Neutrophil (primary cell): ENCODE measurements around the gene NTRK2.

Experiments
- H3K27ac ChIP-seq: fragments of 200-600 bp; sonication (generic); 2 replicates; pipeline ENCODE4 v1.5.1; 2016; ENCODE audit warnings: mild to moderate bottlenecking, moderate library complexity
- H3K27me3 ChIP-seq: fragments of 200-600 bp; sonication (generic); 2 replicates; pipeline ENCODE4 v1.6.0; 2016; ENCODE audit warnings: mild to moderate bottlenecking
- H3K36me3 ChIP-seq: fragments of 200-600 bp; sonication (generic); 2 replicates; pipeline ENCODE4 v1.5.1; 2017
- H3K4me1 ChIP-seq, 2 experiments: fragments of 200-600 bp in 1 of 2; sonication (generic) in 1 of 2; 1 replicate in 1 of 2; 2 replicates in 1 of 2; pipeline versions ENCODE4 v1.5.1 to v1.6.1; 2013 to 2016; ENCODE audit warnings: low read depth in 1 of 2, low read length in 1 of 2, mild to moderate bottlenecking in 1 of 2, moderate library complexity in 1 of 2; ENCODE audit not compliant: control insufficient read depth in 1 of 2, insufficient read depth in 1 of 2
- H3K4me3 ChIP-seq, 2 experiments: fragments of 200-600 bp in 1 of 2; sonication (generic) in 1 of 2; 1 replicate in 1 of 2; 2 replicates in 1 of 2; pipeline ENCODE4 v1.5.1; 2013 to 2016; ENCODE audit warnings: low read depth in 1 of 2, low read length in 1 of 2, mild to moderate bottlenecking in 1 of 2, moderate library complexity in 1 of 2
- H3K9me3 ChIP-seq: fragments of 200-600 bp; sonication (generic); 2 replicates; pipeline ENCODE4 v1.5.1; 2016
- TF ChIP-seq, protein P1 (sequence below): fragments of 200-600 bp; sonication (generic); IDR thresholded peaks from 2 replicates; pipeline ENCODE4 v1.5.1; 2016; ENCODE audit warnings: antibody characterized with exemption

The NTRK2 gene

GRCh38 chr9:84671586-84672521, 2.3 kb downstream of the NTRK2 start:
- Histone ChIP-seq H3K27ac (no peak overlapping the region), H3K4me3 (no peak overlapping the region), H3K27me3 (peaks cover 79% of the 10 kb centered on the region), H3K9me3 (no peaks in the 10 kb centered on the region), H3K4me1 (peaks cover 11 to 15% of the 10 kb centered on the region in 2 experiments), H3K36me3 (no peaks in the 10 kb centered on the region)
- TF ChIP-seq, protein P1, sequence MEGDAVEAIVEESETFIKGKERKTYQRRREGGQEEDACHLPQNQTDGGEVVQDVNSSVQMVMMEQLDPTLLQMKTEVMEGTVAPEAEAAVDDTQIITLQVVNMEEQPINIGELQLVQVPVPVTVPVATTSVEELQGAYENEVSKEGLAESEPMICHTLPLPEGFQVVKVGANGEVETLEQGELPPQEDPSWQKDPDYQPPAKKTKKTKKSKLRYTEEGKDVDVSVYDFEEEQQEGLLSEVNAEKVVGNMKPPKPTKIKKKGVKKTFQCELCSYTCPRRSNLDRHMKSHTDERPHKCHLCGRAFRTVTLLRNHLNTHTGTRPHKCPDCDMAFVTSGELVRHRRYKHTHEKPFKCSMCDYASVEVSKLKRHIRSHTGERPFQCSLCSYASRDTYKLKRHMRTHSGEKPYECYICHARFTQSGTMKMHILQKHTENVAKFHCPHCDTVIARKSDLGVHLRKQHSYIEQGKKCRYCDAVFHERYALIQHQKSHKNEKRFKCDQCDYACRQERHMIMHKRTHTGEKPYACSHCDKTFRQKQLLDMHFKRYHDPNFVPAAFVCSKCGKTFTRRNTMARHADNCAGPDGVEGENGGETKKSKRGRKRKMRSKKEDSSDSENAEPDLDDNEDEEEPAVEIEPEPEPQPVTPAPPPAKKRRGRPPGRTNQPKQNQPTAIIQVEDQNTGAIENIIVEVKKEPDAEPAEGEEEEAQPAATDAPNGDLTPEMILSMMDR: no peak

DNA sequence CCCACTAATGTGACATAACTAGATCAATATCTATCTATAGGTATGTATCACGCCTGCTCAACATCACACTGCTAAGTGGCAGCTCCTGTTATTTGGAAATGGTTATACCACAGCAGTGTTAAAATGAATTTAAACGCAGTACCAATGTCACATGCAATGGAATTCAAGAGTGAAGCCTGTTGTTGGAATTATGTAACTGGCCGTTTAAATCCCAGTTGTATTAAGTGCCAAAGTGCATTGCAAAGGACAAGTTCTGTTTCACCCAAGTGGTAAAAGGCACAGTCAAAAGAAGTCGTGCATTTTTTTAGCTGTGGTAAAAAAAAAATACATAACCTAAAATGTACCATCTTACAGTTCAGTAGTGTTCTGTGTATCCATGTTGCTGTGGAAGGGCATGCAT, 4.3 kb downstream of the NTRK2 start:
- Histone ChIP-seq H3K27me3 (peaks cover 59% of the 10 kb centered on the region), H3K4me3 (no peak overlapping the region), H3K4me1 (peaks cover 3 to 5% of the 10 kb centered on the region in 2 experiments), H3K9me3 (no peaks in the 10 kb centered on the region), H3K36me3 (no peaks in the 10 kb centered on the region), H3K27ac (no peak overlapping the region)
- TF ChIP-seq, protein P1: no peak

DNA sequence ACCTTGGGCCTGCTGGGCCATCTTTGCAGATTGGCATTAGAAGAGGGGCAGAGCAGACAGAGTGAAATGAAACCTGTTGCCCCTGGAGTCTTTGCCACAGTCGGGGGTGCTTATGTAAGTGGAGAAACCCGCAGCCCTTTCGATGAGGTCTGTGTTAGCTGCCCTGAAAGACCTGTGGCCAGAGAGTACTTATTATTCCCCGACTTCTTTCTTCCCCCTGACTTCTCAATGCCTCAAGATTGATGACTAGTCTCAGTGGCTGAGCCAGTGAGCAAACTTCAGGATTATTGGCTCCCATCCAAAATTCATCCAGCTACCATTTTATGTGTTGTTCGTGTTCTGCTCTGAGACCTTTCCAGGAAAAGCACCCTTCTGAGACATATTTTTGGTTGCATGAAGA, 7.6 kb downstream of the NTRK2 start:
- no peaks in the 10 kb centered on the region for H3K36me3 ChIP-seq
- TF ChIP-seq, protein P1: no peak
- no peak overlapping the region for H3K4me3 ChIP-seq
- H3K27me3 ChIP-seq: peaks cover 30% of the 10 kb centered on the region
- H3K9me3 ChIP-seq: no peaks in the 10 kb centered on the region
- H3K27ac ChIP-seq: no peak overlapping the region
- H3K4me1 ChIP-seq: no peaks in the 10 kb centered on the region

DNA sequence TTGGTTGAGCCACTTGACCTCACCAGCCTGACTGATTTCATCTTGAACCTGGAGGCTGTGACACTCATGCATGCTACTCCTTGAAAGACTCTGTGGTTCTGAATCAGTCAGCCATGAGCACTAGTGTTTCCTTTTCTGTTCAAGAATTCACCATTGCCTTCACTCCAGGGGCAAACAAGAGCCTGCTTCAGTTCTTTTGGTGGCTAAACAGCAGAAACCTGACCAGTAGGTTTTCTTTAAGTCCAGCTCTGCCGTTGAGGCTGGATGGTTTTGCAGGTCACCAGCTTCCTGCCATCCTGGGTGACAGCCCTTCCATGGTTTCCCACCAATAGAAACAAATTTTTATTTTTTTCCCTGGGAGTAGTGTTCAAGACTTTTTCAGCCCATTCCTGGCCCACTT, 10.0 kb downstream of the NTRK2 start:
- Histone ChIP-seq H3K27ac (no peak overlapping the region), H3K9me3 (no peaks in the 10 kb centered on the region), H3K4me1 (no peaks in the 10 kb centered on the region), H3K4me3 (no peak overlapping the region), H3K27me3 (peaks cover 5% of the 10 kb centered on the region), H3K36me3 (no peaks in the 10 kb centered on the region)
- TF ChIP-seq, protein P1: no peak

- Histone ChIP-seq H3K9me3 (no peaks in the 10 kb centered on the region), H3K27me3 (peaks cover 4% of the 10 kb centered on the region), H3K4me1 (no peaks in the 10 kb centered on the region), H3K27ac (no peak overlapping the region), H3K4me3 (no peak overlapping the region), H3K36me3 (no peaks in the 10 kb centered on the region)
- TF ChIP-seq, protein P1: no peak
Measured at GRCh38 chr9:84681516-84682285, 12.2 kb downstream of the NTRK2 start.
